Measurements from ENCODE around the gene ARHGEF4. TPM values are rescaled to one million over a fixed set of nuclear protein-coding genes. Genes with fewer than 3 reads are reported as not detected.
"Not testable (repeated sequence)": the region's sequence is repeated elsewhere in the genome, so short reads cannot be mapped to it uniquely, and the experiment has no call there.

The ARHGEF4 gene
- polyA plus RNA-seq, 3 donors = 6.2 to 7.5 (median 6.5) TPM

- no peak for DNase-seq (ENCODE audit: low read depth in 3 of 3, low spot score in 2 of 3)
These were observed 128.2 kb downstream of the ARHGEF4 start for GRCh38 chr2:130964931-130965330.

- no peak for DNase-seq (ENCODE audit: low read depth in 3 of 3, low spot score in 2 of 3)
These were observed 129.5 kb downstream of the ARHGEF4 start for GRCh38 chr2:130966149-130966774.

GRCh38 chr2:130966775-130967490, 130.2 kb downstream of the ARHGEF4 start:
- DNase-seq (ENCODE audit: low read depth in 3 of 3, low spot score in 2 of 3) = no peak

DNA sequence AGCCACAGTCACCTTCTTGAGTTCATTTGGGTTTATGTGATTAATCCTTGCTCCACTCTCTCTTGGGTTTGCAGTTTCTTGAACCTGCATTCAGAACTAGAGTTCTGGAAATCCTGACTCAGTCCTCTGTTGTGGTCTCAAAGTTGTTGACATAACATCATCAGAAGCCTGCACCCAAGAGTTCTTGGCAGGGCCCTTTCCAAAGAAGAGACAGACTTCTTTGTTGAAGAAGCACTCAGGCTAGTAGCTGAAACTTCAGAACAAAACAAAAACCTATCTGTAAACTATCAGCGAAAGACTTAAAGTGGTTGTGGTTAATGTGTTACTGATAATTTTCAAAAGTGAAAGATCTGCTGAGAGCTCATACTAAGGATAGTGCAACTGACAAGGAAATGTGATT, 135.7 kb downstream of the ARHGEF4 start:
- no peak for DNase-seq (ENCODE audit: low read depth in 3 of 3, low spot score in 2 of 3)

- DNase-seq (ENCODE audit: low read depth in 3 of 3, low spot score in 2 of 3) = no peak
These were observed 139.0 kb downstream of the ARHGEF4 start for GRCh38 chr2:130975729-130976128.

- DNase-seq (ENCODE audit: low read depth in 3 of 3, low spot score in 2 of 3) = no peak
These were observed 140.0 kb downstream of the ARHGEF4 start for GRCh38 chr2:130976591-130977237.

DNA sequence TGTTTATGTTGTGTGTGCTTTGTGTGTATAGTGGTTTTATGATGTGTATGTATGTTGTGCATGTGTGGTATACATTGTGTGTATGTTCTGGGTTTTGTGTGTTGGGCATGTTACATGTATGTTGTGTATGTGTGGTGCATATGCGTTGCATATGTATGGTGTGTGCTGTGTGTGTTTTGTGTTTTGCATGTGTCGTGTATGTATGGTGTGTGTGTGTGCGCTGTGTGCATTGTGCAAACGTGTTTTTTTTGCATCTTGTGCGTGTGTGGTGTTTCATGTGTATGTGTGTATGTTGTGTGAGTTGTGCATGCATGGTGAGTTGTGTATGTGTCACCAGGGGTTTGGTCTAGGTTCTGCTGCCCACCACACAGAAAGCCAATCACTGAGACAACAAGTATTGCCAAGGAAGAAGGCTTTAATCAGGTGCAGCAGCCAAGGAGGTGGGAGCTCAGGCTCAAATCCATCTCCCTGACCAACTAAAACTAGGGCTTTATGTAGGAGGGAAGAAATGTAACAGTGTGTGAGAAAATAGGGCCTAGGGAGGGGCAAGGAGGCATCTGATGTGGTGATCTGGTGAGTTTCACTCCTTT, 140.8 kb downstream of the ARHGEF4 start:
- DNase-seq (ENCODE audit: low read depth in 3 of 3, low spot score in 2 of 3) = no peak

DNA sequence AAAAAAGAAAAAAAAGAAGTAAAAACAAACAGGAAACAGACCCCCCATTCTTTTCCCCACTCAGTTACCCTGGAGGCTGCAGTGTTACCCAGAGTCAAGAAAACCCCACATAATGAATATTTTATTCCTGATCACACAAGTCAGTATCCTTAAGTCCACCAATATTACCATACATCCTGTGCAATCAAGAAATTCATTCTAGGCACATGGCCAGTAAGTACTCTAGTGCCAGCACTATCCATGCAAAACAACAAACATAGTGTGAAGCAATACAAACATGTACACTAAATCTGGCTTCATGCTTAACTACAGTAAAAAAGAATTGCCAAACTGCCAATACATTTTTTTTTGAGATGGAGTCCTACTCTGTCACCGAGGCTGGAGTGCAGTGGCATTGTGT, 145.0 kb downstream of the ARHGEF4 start:
- DNase-seq (ENCODE audit: low read depth in 3 of 3, low spot score in 2 of 3) = no peak

DNA sequence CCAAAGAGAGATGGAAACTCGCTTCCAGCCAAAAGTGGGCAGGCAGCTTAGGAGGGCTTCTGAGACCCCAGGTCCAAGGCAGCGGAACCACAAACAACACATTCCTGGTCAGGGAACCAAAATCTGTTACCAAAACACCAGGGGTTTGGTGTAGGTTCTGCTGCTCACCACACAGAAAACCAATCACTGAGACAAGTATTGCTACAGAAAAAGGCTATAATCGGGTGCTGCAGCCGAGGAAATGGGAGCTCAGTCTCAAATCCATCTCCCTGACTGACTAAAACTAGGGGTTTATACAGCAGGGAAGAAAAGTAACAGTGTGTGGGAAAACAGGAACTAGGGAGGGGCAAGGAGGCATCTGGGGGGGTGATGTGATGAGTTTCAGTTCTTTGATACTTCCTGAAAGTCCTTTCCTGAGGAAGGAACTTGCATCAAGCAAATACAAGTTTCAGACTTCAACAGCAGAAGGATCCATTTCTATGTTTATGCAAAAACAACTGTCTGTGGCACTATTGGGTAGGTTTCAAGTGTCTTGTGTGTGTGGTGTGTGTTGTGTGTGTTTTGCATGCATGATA, 148.6 kb downstream of the ARHGEF4 start:
- no peak for DNase-seq (ENCODE audit: low read depth in 3 of 3, low spot score in 2 of 3)

DNA sequence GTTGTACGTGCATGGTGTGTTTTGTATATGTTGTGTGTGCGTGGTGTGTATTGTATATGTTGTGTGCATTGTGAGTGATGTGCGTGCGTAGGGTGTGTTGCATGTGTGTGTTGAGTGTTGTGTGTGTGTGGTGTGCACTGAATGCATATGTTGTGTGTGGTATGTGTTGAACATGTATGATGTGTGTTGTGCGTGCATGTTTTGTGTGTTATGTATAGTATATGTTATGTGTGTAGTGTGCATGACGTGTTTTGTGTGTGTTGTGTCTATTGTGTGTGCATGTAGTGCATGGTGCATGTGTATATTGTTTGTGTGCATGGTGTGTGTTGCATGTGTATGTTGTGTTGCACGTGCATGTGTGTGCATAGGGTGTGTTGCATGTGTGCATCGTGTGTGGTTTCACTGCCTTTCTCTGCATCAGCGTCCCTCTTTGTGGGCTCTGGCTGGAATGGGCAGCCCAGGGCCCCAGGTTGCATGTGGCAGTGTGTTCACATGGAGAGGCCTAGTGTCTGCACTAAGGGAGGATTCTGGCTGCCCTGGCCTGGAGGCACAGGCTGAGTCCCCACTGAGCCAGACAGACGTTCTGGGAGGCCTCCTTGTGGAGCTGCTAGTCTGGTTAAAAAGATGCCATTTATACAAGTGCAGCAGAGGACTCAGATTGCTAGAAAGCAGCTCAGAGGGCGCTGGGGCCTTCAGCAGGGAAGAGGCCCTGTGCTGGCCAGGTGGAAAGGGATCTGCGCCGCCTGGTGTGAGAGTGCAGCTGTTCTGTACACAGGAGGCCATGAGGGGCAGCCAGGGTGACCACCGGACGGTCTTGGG, 149.3 kb downstream of the ARHGEF4 start:
- DNase-seq (ENCODE audit: low read depth in 3 of 3, low spot score in 2 of 3) = no peak

DNA sequence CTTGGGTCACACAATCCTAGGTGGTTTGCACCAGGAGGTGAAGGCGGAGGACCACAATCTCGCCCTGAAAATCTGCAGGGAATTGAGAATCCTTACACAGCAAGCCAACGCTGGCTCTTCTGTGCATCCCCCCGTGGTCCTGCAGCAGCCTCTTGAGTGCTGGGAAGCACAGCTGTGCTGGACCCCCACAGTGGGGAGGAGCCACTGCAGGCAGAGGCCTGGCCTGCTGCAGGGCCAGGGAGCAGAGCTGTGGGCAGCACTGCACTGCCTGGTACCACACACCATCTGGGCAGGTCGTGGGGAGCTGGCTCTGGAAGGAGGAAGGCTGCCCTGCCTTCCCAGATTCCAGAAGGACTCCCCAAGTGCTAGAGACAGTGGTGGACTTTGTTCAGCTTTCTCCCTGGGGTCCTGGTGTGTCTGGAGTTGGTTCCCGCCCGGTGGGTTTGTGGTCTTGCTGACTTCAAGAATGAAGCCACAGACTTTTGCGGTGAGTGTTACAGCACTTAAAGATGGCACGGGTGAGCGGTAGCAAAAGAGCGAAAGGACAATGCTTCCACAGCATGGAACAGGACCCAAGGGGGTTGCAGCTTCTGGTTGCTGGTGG, 150.3 kb downstream of the ARHGEF4 start:
- no peak for DNase-seq (ENCODE audit: low read depth in 3 of 3, low spot score in 2 of 3)

- DNase-seq (ENCODE audit: low read depth in 3 of 3, low spot score in 2 of 3) = no peak
These were observed 151.1 kb downstream of the ARHGEF4 start for GRCh38 chr2:130987519-130988425.

GRCh38 chr2:130991446-130991845, 154.7 kb downstream of the ARHGEF4 start:
- DNase-seq (ENCODE audit: low read depth in 3 of 3, low spot score in 2 of 3) = not testable (repeated sequence)

DNA sequence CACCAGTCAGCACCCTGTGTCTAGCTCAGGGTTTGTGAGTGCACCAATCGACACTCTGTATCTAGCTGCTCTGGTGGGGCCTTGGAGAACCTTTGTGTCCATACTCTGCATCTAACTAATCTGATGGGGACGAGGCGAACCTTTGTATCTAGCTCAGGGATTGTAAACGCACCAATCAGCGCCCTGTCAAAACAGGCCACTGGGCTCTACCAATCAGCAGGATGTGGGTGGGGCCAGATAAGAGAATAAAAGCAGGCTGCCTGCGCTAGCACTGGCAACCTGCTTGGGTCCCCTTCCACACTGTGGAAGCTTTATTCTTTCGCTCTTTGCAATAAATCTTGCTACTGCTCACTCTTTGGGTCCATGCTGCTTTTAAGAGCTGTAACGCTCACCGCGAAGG, 155.3 kb downstream of the ARHGEF4 start:
- not testable (repeated sequence) for DNase-seq (ENCODE audit: low read depth in 3 of 3, low spot score in 2 of 3)

DNA sequence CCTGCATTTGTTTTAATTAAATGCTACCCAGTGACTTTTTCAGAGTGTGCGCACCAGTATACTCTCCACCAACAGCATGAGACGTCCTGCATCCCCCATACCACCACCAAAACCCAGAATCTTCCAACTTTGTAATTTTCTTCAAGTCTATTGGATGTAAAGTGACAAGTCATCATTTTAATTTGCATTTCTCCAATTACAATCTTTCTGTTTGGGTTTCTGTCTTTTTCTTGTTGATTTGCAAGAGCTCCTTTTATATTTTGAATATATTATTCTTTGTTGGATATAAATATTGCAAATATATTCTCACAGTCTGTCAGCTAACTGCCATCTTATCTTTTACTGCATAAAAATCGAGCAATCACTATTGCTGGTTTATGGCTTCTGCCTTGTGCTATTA, 160.0 kb downstream of the ARHGEF4 start:
- DNase-seq (ENCODE audit: low read depth in 3 of 3, low spot score in 2 of 3) = no peak

DNA sequence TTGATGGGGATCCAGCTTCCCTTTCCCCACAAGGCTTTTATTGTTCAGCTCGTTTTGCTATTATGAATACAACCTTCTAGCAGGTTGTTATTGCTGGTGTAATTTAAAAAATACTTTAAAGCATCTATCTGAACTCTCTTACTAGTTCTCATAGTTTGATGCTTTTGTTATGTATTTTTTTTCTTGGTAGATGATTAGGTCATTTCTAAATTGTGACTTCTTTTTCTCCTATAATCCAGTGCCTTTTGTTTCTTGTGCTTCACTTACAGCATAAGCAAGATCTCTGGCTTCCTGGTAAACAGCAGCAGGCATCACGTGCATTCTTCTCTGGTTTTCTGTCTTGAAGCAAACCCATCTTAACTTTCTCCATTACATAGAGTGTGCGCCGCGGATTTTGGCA, 160.5 kb downstream of the ARHGEF4 start:
- no peak for DNase-seq (ENCODE audit: low read depth in 3 of 3, low spot score in 2 of 3)

DNA sequence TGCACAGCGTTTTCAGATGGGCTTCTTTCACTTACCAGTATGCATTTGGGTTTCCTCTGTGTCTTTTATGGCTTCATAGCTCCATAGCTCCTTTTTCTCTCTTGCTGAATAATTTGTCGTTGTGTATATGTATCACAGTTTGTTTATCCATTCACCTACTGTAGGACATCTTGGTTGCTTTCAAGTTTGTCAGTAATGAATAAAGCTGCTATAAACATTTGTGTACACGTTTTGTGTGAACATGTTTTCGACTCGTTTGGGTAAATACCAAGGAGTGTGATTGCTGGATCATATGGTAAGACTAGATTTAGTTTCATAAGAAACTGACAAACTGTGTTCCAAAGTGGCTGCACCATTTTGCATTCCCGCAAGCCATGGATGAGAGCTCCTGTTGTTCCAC, 161.8 kb downstream of the ARHGEF4 start:
- DNase-seq (ENCODE audit: low read depth in 3 of 3, low spot score in 2 of 3) = no peak

GRCh38 chr2:131004446-131005209, 167.9 kb downstream of the ARHGEF4 start:
- no peak for DNase-seq (ENCODE audit: low read depth in 3 of 3, low spot score in 2 of 3)

Data from right renal cortex interstitium (tissue), 3 donors.